HG02852 (cell line): Measurements from ENCODE around the gene TNFAIP2.
"Not testable (repeated sequence)": the region's sequence is repeated elsewhere in the genome, so short reads cannot be mapped to it uniquely, and the experiment has no call there.

Experiments
- ATAC-seq: cut with Tn5 transposase; IDR thresholded peaks from one replicate; pipeline ENCODE4 v1.9.1; 2021; ENCODE audit warnings: mild to moderate bottlenecking, moderate library complexity; ENCODE audit not compliant: unreplicated experiment

Gene TNFAIP2

GRCh38 chr14:103149351-103150237 lies 26.3 kb downstream of the TNFAIP2 start:
- no peak for ATAC-seq

- no peak for ATAC-seq
These were observed 28.1 kb downstream of the TNFAIP2 start for GRCh38 chr14:103151270-103151945.

- ATAC-seq, result no peak
These were observed 31.7 kb downstream of the TNFAIP2 start for GRCh38 chr14:103155010-103155409.

- ATAC-seq, result not testable (repeated sequence)
These were observed 32.2 kb downstream of the TNFAIP2 start for GRCh38 chr14:103155416-103155815.

- no peak for ATAC-seq
These were observed 32.6 kb downstream of the TNFAIP2 start for GRCh38 chr14:103155826-103156394.

- no peak for ATAC-seq
These were observed 33.6 kb downstream of the TNFAIP2 start for GRCh38 chr14:103156651-103157378.

GRCh38 chr14:103157969-103158368 lies 34.7 kb downstream of the TNFAIP2 start:
- no peak for ATAC-seq

- ATAC-seq, result no peak
These were observed 35.4 kb downstream of the TNFAIP2 start for GRCh38 chr14:103158688-103159087.

GRCh38 chr14:103160321-103161053 lies 37.2 kb downstream of the TNFAIP2 start:
- no peak for ATAC-seq

GRCh38 chr14:103161054-103161397 lies 37.8 kb downstream of the TNFAIP2 start:
- ATAC-seq, result no peak

- no peak for ATAC-seq
These were observed 39.9 kb downstream of the TNFAIP2 start for GRCh38 chr14:103163199-103163598.

- no peak for ATAC-seq
These were observed 40.7 kb downstream of the TNFAIP2 start for GRCh38 chr14:103164006-103164405.

GRCh38 chr14:103164779-103165178 lies 41.5 kb downstream of the TNFAIP2 start:
- no peak for ATAC-seq

GRCh38 chr14:103165323-103165722 lies 42.1 kb downstream of the TNFAIP2 start:
- ATAC-seq, result no peak

- no peak for ATAC-seq
These were observed 46.7 kb downstream of the TNFAIP2 start for GRCh38 chr14:103169954-103170353.

GRCh38 chr14:103171206-103171605 lies 47.9 kb downstream of the TNFAIP2 start:
- not testable (repeated sequence) for ATAC-seq

- ATAC-seq, result no peak
These were observed 49.7 kb downstream of the TNFAIP2 start for GRCh38 chr14:103172921-103173320.

GRCh38 chr14:103173887-103174286 lies 50.6 kb downstream of the TNFAIP2 start:
- not testable (repeated sequence) for ATAC-seq

GRCh38 chr14:103176176-103176575 lies 52.9 kb downstream of the TNFAIP2 start:
- not testable (repeated sequence) for ATAC-seq

GRCh38 chr14:103177376-103177775 lies 54.1 kb downstream of the TNFAIP2 start:
- no peak for ATAC-seq
